ENCODE results near the gene KAT5.
"Not testable (repeated sequence)": the region's sequence is repeated elsewhere in the genome, so short reads cannot be mapped to it uniquely, and the experiment has no call there.

The KAT5 gene

GRCh38 chr11:65745049-65745448 lies 33.0 kb downstream of the KAT5 start:
- DNase-seq = no peak

GRCh38 chr11:65762169-65762568 lies 50.1 kb downstream of the KAT5 start:
- not testable (repeated sequence) for DNase-seq

GRCh38 chr11:65762816-65763215 lies 50.8 kb downstream of the KAT5 start:
- not testable (repeated sequence) for DNase-seq

- DNase-seq = no peak
These were observed 52.4 kb downstream of the KAT5 start for GRCh38 chr11:65764434-65764833.

- DNase-seq = no peak
These were observed 54.5 kb downstream of the KAT5 start for GRCh38 chr11:65766535-65766934.

- no peak for DNase-seq
These were observed 55.4 kb downstream of the KAT5 start for GRCh38 chr11:65767406-65767805.

- not testable (repeated sequence) for DNase-seq
These were observed 55.8 kb downstream of the KAT5 start for GRCh38 chr11:65767806-65768205.
